ENCODE data around the gene NFKB2.

- TF ChIP-seq POLR2AphosphoS5 (IDR thresholded peaks at IDR 0.05; ENCODE audit: low read depth, low read length) (no peak), TAF1 (IDR thresholded peaks at IDR 0.05; ENCODE audit: borderline replicate concordance, insufficient read depth, low read length) (no peak), SIN3A (IDR thresholded peaks at IDR 0.05; ENCODE audit: borderline replicate concordance, insufficient read depth, low read length) (no peak), FOXP2 (optimal IDR thresholded peaks at IDR 0.05; ENCODE audit: borderline replicate concordance, extremely low read depth, extremely low read length, insufficient read depth) (no peak)
- TF ChIP-seq, protein P1, sequence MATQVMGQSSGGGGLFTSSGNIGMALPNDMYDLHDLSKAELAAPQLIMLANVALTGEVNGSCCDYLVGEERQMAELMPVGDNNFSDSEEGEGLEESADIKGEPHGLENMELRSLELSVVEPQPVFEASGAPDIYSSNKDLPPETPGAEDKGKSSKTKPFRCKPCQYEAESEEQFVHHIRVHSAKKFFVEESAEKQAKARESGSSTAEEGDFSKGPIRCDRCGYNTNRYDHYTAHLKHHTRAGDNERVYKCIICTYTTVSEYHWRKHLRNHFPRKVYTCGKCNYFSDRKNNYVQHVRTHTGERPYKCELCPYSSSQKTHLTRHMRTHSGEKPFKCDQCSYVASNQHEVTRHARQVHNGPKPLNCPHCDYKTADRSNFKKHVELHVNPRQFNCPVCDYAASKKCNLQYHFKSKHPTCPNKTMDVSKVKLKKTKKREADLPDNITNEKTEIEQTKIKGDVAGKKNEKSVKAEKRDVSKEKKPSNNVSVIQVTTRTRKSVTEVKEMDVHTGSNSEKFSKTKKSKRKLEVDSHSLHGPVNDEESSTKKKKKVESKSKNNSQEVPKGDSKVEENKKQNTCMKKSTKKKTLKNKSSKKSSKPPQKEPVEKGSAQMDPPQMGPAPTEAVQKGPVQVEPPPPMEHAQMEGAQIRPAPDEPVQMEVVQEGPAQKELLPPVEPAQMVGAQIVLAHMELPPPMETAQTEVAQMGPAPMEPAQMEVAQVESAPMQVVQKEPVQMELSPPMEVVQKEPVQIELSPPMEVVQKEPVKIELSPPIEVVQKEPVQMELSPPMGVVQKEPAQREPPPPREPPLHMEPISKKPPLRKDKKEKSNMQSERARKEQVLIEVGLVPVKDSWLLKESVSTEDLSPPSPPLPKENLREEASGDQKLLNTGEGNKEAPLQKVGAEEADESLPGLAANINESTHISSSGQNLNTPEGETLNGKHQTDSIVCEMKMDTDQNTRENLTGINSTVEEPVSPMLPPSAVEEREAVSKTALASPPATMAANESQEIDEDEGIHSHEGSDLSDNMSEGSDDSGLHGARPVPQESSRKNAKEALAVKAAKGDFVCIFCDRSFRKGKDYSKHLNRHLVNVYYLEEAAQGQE (IDR thresholded peaks at IDR 0.05; ENCODE audit: insufficient read depth in 1 of 2, low read depth in 2 of 2, low read length in 2 of 2): no peak
Observed at GRCh38 chr10:102397222-102398171, 2.0 kb downstream of the NFKB2 start.
